ENCODE measurements around the gene ETFA. TPM values are rescaled to one million over a fixed set of nuclear protein-coding genes. Genes with fewer than 3 reads are reported as not detected.

The ETFA gene
- total and polyA plus RNA-seq, 9 of the 15 experiments (the other 6 are each of a cell fraction or from before 2014, with no cell fraction given): 130 to 543 (median 232) TPM

GRCh38 chr15:76278651-76279050 is 32.6 kb downstream of the ETFA start (continued):
- TF ChIP-seq REST (IDR thresholded peaks at IDR 0.05; ENCODE audit: borderline replicate concordance) (no peak), REST (CRISPR knock-in tag; IDR thresholded peaks at IDR 0.05; ENCODE audit: low read depth) (no peak), NR0B1 (IDR thresholded peaks at IDR 0.05; ENCODE audit: partially characterized antibody) (no peak)
